K562 (cell line): ENCODE data around the gene TRIM2. TPM values are rescaled to one million over a fixed set of nuclear protein-coding genes. Genes with fewer than 3 reads are reported as not detected.

ENCODE experiments used
- HNRNPLL ChIP-seq: fragments of 200-400 bp; formaldehyde crosslinking; IDR thresholded peaks from 2 replicates; pipeline ENCODE4 v1.6.1; 2017; ENCODE audit warnings: low read length, low read depth, mild to moderate bottlenecking; ENCODE audit not compliant: poor library complexity, severe bottlenecking
- JUN ChIP-seq, 2 experiments: sonication (generic) in 1 of 2; formaldehyde crosslinking in 1 of 2; IDR thresholded peaks; 2 replicates each; pipeline versions ENCODE4 v1.6.1 to v1.8.0; 2012 to 2022; ENCODE audit warnings: borderline replicate concordance in 2 of 2, mild to moderate bottlenecking in 2 of 2, improper control_type of control experiment in 1 of 2, low read depth in 1 of 2, low read length in 1 of 2, missing genetic modification reagents in 1 of 2
- NFATC3 ChIP-seq: fragments of 450-650 bp; IDR thresholded peaks from 2 replicates; pipeline ENCODE4 v1.6.1; 2017; ENCODE audit warnings: mild to moderate bottlenecking
- TEAD2 ChIP-seq: fragments of 450-650 bp; IDR thresholded peaks from 2 replicates; pipeline ENCODE4 v1.6.1; 2016; ENCODE audit warnings: missing genetic modification characterization, control low read depth, missing compliant biosample characterization
- ZNF140 ChIP-seq: fragments of 250-450 bp; sonication (Bioruptor Pico); IDR thresholded peaks from 2 replicates; pipeline ENCODE4 v1.8.0; 2021; ENCODE audit warnings: moderate library complexity, mild to moderate bottlenecking, inconsistent platforms
- ZNF707 ChIP-seq: fragments of 250-450 bp; sonication (Bioruptor Pico); conservative IDR thresholded peaks from 2 replicates; pipeline ENCODE4 v1.8.0; 2022; ENCODE audit warnings: inconsistent platforms, mild to moderate bottlenecking, moderate library complexity
- polyA plus RNA-seq, 8 experiments: library from polyadenylated mRNA; depleted of rRNA in 4 of 8; stranded (reverse) in 5 of 8; unstranded in 3 of 8; fragments of >200 nt; fragmentation: Nextera tagmentation in 2 of 8; fragmentation: Illumina TruSeq in 1 of 8; extraction: Ambion mirVana in 2 of 8; extraction: Trizol in 1 of 8; gene quantifications; 2 replicates each; pipeline versions ENCODE4 v1.2.1 to v1.2.3, GENCODE V29; 2011 to 2014; ENCODE audit warnings: inconsistent platforms in 1 of 8, missing spikeins in 1 of 8
- total RNA-seq, 7 experiments: library from RNA; depleted of rRNA in 6 of 7; stranded (reverse); fragments of >200 nt in 6 of 7; fragmentation: Illumina TruSeq in 2 of 7; extraction: Trizol in 2 of 7; gene quantifications; 2 replicates each; pipeline versions ENCODE4 v1.2.1 to v1.2.3, GENCODE V29; 2011 to 2021; ENCODE audit warnings: low replicate concordance in 1 of 7
- TF ChIP-seq, protein P1 (sequence below): fragments of 450-650 bp; IDR thresholded peaks from 2 replicates; pipeline ENCODE4 v1.6.1; 2016; ENCODE audit warnings: mild to moderate bottlenecking, moderate library complexity
- TF ChIP-seq, protein P2 (sequence below): fragments of 450-650 bp; formaldehyde crosslinking; IDR thresholded peaks from 2 replicates; pipeline ENCODE4 v1.4.0; 2022; ENCODE audit warnings: mild to moderate bottlenecking, moderate library complexity
- TF ChIP-seq, protein P3 (sequence below): sonication (generic); formaldehyde crosslinking; IDR thresholded peaks from 2 replicates; pipeline ENCODE4 v1.8.0; 2023; ENCODE audit warnings: mild to moderate bottlenecking, missing genetic modification reagents

TRIM2 gene
- total and polyA plus RNA-seq, 9 of the 15 experiments (the other 6 are each of a cell fraction or from before 2014, with no cell fraction given), result 0.01 to 0.41 (median 0.13) TPM; not detected in 1

DNA sequence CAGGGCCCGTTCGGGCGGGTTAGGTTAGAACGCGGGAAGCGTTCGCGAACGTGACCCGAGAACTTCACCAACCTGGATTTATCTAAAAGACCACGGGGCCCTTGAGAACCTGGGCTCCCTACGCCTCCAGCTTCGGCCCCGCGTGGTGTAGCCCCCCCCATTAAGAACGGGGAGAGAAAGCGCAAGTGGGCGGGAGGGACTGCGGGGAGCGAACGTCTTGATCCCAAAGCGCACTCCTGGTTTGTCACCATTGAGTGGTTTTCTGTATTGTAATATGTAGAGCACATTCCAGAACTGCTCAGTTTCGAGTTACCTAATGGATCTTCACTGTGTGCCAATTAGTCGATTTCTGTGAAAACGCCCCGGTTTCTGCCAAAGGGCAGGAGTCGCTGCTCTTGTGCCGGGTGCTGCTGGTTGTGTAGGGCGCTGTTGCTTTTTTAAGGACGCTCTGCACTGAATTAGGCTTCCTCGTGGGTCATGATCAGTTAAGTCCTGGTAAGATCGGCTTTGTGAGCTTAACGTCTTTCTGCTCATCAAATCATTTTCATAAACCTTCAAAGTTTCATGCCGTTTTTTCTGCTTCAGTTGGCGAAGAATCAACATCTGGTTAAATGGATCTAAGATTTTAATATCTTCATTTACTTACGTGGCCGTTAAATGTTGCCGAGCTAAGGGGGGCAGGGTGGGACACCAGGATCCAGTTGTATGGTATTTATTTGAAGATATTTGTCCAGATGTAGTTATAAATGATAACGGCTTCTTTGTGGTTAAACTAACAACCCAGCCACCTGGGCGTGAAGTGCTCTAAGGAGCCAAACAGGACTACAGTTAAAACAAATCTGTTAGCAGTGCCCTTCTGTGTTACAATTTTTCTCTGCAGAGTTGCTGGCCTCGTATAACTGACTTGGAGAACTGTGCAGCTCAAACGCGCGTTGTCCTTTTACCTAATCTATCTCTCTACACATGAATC lies 141.1 kb downstream of the TRIM2 start (continued):
- TF ChIP-seq, protein P1, sequence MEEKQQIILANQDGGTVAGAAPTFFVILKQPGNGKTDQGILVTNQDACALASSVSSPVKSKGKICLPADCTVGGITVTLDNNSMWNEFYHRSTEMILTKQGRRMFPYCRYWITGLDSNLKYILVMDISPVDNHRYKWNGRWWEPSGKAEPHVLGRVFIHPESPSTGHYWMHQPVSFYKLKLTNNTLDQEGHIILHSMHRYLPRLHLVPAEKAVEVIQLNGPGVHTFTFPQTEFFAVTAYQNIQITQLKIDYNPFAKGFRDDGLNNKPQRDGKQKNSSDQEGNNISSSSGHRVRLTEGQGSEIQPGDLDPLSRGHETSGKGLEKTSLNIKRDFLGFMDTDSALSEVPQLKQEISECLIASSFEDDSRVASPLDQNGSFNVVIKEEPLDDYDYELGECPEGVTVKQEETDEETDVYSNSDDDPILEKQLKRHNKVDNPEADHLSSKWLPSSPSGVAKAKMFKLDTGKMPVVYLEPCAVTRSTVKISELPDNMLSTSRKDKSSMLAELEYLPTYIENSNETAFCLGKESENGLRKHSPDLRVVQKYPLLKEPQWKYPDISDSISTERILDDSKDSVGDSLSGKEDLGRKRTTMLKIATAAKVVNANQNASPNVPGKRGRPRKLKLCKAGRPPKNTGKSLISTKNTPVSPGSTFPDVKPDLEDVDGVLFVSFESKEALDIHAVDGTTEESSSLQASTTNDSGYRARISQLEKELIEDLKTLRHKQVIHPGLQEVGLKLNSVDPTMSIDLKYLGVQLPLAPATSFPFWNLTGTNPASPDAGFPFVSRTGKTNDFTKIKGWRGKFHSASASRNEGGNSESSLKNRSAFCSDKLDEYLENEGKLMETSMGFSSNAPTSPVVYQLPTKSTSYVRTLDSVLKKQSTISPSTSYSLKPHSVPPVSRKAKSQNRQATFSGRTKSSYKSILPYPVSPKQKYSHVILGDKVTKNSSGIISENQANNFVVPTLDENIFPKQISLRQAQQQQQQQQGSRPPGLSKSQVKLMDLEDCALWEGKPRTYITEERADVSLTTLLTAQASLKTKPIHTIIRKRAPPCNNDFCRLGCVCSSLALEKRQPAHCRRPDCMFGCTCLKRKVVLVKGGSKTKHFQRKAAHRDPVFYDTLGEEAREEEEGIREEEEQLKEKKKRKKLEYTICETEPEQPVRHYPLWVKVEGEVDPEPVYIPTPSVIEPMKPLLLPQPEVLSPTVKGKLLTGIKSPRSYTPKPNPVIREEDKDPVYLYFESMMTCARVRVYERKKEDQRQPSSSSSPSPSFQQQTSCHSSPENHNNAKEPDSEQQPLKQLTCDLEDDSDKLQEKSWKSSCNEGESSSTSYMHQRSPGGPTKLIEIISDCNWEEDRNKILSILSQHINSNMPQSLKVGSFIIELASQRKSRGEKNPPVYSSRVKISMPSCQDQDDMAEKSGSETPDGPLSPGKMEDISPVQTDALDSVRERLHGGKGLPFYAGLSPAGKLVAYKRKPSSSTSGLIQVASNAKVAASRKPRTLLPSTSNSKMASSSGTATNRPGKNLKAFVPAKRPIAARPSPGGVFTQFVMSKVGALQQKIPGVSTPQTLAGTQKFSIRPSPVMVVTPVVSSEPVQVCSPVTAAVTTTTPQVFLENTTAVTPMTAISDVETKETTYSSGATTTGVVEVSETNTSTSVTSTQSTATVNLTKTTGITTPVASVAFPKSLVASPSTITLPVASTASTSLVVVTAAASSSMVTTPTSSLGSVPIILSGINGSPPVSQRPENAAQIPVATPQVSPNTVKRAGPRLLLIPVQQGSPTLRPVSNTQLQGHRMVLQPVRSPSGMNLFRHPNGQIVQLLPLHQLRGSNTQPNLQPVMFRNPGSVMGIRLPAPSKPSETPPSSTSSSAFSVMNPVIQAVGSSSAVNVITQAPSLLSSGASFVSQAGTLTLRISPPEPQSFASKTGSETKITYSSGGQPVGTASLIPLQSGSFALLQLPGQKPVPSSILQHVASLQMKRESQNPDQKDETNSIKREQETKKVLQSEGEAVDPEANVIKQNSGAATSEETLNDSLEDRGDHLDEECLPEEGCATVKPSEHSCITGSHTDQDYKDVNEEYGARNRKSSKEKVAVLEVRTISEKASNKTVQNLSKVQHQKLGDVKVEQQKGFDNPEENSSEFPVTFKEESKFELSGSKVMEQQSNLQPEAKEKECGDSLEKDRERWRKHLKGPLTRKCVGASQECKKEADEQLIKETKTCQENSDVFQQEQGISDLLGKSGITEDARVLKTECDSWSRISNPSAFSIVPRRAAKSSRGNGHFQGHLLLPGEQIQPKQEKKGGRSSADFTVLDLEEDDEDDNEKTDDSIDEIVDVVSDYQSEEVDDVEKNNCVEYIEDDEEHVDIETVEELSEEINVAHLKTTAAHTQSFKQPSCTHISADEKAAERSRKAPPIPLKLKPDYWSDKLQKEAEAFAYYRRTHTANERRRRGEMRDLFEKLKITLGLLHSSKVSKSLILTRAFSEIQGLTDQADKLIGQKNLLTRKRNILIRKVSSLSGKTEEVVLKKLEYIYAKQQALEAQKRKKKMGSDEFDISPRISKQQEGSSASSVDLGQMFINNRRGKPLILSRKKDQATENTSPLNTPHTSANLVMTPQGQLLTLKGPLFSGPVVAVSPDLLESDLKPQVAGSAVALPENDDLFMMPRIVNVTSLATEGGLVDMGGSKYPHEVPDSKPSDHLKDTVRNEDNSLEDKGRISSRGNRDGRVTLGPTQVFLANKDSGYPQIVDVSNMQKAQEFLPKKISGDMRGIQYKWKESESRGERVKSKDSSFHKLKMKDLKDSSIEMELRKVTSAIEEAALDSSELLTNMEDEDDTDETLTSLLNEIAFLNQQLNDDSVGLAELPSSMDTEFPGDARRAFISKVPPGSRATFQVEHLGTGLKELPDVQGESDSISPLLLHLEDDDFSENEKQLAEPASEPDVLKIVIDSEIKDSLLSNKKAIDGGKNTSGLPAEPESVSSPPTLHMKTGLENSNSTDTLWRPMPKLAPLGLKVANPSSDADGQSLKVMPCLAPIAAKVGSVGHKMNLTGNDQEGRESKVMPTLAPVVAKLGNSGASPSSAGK, result no peak
- TF ChIP-seq NFATC3 (no peak), JUN (IDR thresholded peaks at IDR 0.05; ENCODE audit: borderline replicate concordance, low read depth, low read length) (no peak), JUN (CRISPR knock-in tag; IDR thresholded peaks at IDR 0.05; ENCODE audit: borderline replicate concordance) (no peak), HNRNPLL (peak; percentile 26), ZNF140 (CRISPR knock-in tag) (no peak), ZNF707 (CRISPR knock-in tag) (no peak), TEAD2 (tag) (no peak)
- TF ChIP-seq, protein P2, sequence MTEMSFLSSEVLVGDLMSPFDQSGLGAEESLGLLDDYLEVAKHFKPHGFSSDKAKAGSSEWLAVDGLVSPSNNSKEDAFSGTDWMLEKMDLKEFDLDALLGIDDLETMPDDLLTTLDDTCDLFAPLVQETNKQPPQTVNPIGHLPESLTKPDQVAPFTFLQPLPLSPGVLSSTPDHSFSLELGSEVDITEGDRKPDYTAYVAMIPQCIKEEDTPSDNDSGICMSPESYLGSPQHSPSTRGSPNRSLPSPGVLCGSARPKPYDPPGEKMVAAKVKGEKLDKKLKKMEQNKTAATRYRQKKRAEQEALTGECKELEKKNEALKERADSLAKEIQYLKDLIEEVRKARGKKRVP, result no peak
- TF ChIP-seq, protein P3, sequence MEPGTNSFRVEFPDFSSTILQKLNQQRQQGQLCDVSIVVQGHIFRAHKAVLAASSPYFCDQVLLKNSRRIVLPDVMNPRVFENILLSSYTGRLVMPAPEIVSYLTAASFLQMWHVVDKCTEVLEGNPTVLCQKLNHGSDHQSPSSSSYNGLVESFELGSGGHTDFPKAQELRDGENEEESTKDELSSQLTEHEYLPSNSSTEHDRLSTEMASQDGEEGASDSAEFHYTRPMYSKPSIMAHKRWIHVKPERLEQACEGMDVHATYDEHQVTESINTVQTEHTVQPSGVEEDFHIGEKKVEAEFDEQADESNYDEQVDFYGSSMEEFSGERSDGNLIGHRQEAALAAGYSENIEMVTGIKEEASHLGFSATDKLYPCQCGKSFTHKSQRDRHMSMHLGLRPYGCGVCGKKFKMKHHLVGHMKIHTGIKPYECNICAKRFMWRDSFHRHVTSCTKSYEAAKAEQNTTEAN (CRISPR knock-in tag), result no peak
